Measurements from ENCODE around the gene PTGFRN.
"Not testable (repeated sequence)": the region's sequence is repeated elsewhere in the genome, so short reads cannot be mapped to it uniquely, and the experiment has no call there.

Gene PTGFRN

DNA sequence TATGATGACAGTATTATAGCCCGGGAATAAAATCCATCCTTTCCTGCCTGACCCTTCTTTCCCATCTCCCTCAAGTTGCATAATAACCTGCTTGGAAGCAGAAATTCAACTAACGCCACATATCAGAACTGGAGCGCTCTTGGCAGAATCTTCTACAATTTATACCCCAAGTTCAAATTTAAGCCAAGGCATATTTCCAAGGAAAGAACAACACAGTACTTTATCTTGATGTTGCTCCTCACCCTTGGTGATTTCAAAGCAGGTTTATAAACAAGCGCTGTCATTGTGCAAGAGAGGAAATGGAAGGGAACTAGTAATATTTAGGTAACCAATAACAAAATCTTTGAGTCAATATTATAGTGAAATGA, 38.0 kb upstream of the PTGFRN start:
- TF ChIP-seq, protein P1, sequence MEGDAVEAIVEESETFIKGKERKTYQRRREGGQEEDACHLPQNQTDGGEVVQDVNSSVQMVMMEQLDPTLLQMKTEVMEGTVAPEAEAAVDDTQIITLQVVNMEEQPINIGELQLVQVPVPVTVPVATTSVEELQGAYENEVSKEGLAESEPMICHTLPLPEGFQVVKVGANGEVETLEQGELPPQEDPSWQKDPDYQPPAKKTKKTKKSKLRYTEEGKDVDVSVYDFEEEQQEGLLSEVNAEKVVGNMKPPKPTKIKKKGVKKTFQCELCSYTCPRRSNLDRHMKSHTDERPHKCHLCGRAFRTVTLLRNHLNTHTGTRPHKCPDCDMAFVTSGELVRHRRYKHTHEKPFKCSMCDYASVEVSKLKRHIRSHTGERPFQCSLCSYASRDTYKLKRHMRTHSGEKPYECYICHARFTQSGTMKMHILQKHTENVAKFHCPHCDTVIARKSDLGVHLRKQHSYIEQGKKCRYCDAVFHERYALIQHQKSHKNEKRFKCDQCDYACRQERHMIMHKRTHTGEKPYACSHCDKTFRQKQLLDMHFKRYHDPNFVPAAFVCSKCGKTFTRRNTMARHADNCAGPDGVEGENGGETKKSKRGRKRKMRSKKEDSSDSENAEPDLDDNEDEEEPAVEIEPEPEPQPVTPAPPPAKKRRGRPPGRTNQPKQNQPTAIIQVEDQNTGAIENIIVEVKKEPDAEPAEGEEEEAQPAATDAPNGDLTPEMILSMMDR (IDR thresholded peaks at IDR 0.05; ENCODE audit: control insufficient read depth, extremely low read depth, insufficient read depth) = no peak
- no peak overlapping the region for H3K4me3 ChIP-seq (ENCODE audit: low read depth, low read length)
- no peak for DNase-seq (ENCODE audit: low read depth)

DNA sequence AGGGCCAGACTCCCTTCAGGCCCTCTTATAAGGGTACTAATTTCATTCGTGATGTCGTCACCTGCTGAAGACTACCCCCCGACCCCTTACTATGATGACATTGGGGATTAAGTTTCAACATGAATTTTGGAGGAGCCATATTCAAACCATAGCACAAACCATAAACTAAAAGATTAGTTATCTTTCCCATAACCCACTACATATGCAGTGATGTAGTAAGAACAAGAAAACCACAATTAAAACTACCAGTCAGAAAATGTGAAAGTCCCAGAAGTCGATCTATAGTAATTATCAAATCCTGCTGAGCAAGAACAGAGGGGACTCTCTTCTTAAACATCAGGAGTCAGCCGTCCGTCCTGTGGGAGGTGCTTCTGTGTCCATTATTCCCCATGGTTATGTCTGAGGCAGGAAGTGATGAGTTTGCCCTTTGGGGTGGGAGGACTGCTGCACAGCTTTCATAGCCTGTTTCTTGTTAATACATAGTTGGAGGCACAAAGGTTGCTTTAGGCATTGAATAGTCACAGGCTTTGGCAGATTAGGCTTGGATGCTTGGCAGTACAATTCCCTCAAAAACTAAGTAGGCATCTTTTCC, 35.9 kb upstream of the PTGFRN start:
- no peak overlapping the region for H3K4me3 ChIP-seq (ENCODE audit: low read depth, low read length)
- no peak for DNase-seq (ENCODE audit: low read depth)
- TF ChIP-seq, protein P1 (IDR thresholded peaks at IDR 0.05; ENCODE audit: control insufficient read depth, extremely low read depth, insufficient read depth) = no peak

GRCh38 chr1:116874733-116875249, 34.9 kb upstream of the PTGFRN start:
- DNase-seq (ENCODE audit: low read depth) = no peak
- H3K4me3 ChIP-seq (ENCODE audit: low read depth, low read length) = no peak overlapping the region
- TF ChIP-seq, protein P1 (IDR thresholded peaks at IDR 0.05; ENCODE audit: control insufficient read depth, extremely low read depth, insufficient read depth) = no peak

GRCh38 chr1:116875391-116875790, 34.3 kb upstream of the PTGFRN start:
- DNase-seq (ENCODE audit: low read depth) = no peak
- TF ChIP-seq, protein P1 (IDR thresholded peaks at IDR 0.05; ENCODE audit: control insufficient read depth, extremely low read depth, insufficient read depth) = no peak
- no peak overlapping the region for H3K4me3 ChIP-seq (ENCODE audit: low read depth, low read length)

- not testable (repeated sequence) for DNase-seq (ENCODE audit: low read depth); H3K4me3 ChIP-seq (ENCODE audit: low read depth, low read length)
These were observed 33.8 kb upstream of the PTGFRN start for GRCh38 chr1:116875946-116876345.

DNA sequence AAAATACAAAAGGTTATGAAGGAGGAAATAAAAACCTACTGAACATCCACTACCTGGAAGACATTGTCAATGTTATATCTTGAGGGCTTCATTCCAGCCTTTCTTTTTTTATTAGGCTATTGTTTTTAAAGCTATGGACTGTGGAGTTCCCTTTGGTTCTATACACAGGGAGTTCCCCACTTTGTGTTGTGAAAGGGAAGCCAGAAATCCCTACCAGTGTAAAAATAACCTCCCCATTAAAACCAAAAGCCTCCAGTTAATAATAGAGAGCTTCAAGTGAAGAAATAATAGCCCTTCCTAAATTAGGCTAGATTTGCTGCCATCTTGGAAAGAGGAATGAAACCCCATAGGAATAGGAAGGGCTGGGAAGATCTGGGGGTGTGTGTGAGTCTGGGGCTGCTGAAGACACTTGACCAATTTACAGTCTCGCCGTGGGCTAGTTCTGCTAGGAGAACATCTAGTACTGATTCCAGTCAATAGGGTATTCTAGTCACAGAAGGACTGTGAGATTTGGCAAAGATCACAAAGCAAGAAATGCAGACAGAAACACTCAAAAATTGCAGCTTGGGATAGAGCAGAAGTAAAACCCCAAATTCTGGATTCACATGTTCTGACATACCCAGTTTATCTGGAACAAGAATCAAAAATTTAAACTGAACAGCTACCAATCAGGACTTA, 32.4 kb upstream of the PTGFRN start:
- H3K4me3 ChIP-seq (ENCODE audit: low read depth, low read length) = no peak overlapping the region
- DNase-seq (ENCODE audit: low read depth) = no peak
- TF ChIP-seq, protein P1 (IDR thresholded peaks at IDR 0.05; ENCODE audit: control insufficient read depth, extremely low read depth, insufficient read depth) = no peak

DNA sequence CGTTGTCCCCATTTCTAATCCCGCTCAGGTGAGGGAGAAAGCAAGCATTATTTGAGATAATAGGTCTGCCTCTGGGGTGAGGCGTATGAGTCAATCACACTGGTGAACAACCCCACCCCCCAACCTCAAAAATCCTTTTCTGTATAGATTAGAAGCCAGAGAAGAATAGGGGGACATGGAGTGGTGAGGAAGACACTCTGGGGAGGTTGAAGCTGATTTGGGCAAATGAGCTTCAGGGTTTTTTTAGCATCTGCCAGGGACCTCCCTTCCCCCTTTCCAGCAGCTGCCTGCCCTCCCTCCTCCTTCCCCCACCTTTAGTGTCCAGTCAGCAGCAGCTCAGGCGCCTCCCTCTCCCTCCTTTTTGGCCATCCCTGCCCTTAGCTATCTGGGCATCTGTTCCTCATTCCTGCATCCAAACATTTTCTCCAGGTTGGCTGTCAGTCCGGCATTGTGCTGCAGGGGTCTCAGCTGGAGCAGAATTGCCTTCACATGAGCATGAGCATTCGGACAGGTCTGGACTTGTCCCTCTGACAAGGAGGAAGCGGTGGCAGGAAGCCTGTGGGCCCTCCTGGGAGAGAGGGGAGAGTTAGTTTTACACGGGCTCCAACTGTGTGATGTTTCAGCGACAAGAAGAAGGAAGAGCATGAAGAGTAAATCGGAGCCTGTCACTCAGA, 30.8 kb upstream of the PTGFRN start:
- DNase-seq (ENCODE audit: low read depth) = no peak
- TF ChIP-seq, protein P1 (IDR thresholded peaks at IDR 0.05; ENCODE audit: control insufficient read depth, extremely low read depth, insufficient read depth) = no peak

More for the DNA sequence above, 30.8 kb upstream of the PTGFRN start:
- H3K4me3 ChIP-seq (ENCODE audit: low read depth, low read length) = no peak overlapping the region
